ENCODE measurements around the gene RABEPK.
"Not testable (repeated sequence)": the region's sequence is repeated elsewhere in the genome, so short reads cannot be mapped to it uniquely, and the experiment has no call there.

The RABEPK gene

GRCh38 chr9:125246261-125246667, 45.9 kb downstream of the RABEPK start:
- DNase-seq (ENCODE audit: low read depth) = no peak

GRCh38 chr9:125254231-125254630, 53.9 kb downstream of the RABEPK start:
- no peak for DNase-seq (ENCODE audit: low read depth)

- no peak for DNase-seq (ENCODE audit: low read depth)
These were observed 55.5 kb downstream of the RABEPK start for GRCh38 chr9:125255781-125256391.

- no peak for DNase-seq (ENCODE audit: low read depth)
These were observed 57.9 kb downstream of the RABEPK start for GRCh38 chr9:125258160-125258785.

- no peak for DNase-seq (ENCODE audit: low read depth)
These were observed 58.6 kb downstream of the RABEPK start for GRCh38 chr9:125258832-125259534.

GRCh38 chr9:125260561-125260960, 60.2 kb downstream of the RABEPK start:
- DNase-seq (ENCODE audit: low read depth) = no peak

- peak; percentile 77 for DNase-seq (ENCODE audit: low read depth)
These were observed 61.4 kb downstream of the RABEPK start, which contains the start of gene GAPVD1 for GRCh38 chr9:125261501-125262293. Gene GAPVD1, plus strand, starts transcription at chr9:125261826. Its CDS starts 37,096 bp downstream, at chr9:125298922.

- DNase-seq (ENCODE audit: low read depth) = no peak
These were observed 62.1 kb downstream of the RABEPK start for GRCh38 chr9:125262294-125262991.

GRCh38 chr9:125264068-125264467, 63.7 kb downstream of the RABEPK start:
- not testable (repeated sequence) for DNase-seq (ENCODE audit: low read depth)

- DNase-seq (ENCODE audit: low read depth) = no peak
These were observed 68.2 kb downstream of the RABEPK start for GRCh38 chr9:125268394-125269013.

- DNase-seq (ENCODE audit: low read depth) = no peak
These were observed 68.7 kb downstream of the RABEPK start for GRCh38 chr9:125269014-125269397.

GRCh38 chr9:125271081-125271480, 70.7 kb downstream of the RABEPK start:
- no peak for DNase-seq (ENCODE audit: low read depth)

GRCh38 chr9:125272697-125273096, 72.4 kb downstream of the RABEPK start:
- DNase-seq (ENCODE audit: low read depth) = no peak

- DNase-seq (ENCODE audit: low read depth) = no peak
These were observed 76.4 kb downstream of the RABEPK start for GRCh38 chr9:125276771-125277170.

- no peak for DNase-seq (ENCODE audit: low read depth)
These were observed 77.1 kb downstream of the RABEPK start for GRCh38 chr9:125277411-125277810.

GRCh38 chr9:125280945-125281344, 80.6 kb downstream of the RABEPK start:
- no peak for DNase-seq (ENCODE audit: low read depth)
